ENCODE data around the gene CSNK1G2.

CSNK1G2 gene

DNA sequence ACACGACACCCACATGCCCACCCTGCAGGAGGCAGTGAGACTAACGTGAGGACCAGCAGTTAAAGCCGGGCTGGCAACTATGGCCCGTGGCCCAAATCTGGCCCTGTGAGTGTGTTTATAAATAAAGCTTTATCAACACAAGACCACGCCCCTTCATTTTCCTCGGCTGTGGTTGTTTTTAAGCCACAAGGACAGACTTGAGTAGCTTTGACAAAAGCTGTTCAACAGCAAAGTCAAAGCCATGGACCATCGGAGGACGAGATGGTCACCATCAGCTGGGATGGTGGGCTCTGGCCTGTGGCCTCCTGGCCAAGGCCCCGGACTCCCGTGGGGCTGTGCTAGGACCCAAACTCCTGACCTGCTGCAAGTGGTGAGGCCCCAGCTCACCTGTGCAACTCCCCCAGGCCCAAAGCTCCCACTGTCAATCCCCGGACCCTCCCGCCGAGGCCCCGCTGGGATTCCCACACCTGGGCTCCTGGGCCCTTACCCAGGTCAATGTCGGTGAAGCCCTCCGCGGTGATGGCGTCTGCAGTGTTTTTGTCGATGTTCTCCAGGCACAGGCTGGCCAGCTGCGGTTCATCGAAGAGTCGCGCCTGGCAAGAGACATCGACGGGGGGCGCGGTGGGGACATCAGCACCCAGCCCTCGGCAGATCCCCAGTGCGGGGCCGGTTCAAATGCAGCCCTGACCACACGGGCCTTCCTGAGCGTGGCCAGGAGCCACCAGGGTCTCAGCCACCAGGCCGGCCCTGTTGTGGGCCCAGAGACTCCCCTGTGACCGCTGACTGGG is 49.5 kb downstream of the CSNK1G2 start:
- no peak for DNase-seq

DNA sequence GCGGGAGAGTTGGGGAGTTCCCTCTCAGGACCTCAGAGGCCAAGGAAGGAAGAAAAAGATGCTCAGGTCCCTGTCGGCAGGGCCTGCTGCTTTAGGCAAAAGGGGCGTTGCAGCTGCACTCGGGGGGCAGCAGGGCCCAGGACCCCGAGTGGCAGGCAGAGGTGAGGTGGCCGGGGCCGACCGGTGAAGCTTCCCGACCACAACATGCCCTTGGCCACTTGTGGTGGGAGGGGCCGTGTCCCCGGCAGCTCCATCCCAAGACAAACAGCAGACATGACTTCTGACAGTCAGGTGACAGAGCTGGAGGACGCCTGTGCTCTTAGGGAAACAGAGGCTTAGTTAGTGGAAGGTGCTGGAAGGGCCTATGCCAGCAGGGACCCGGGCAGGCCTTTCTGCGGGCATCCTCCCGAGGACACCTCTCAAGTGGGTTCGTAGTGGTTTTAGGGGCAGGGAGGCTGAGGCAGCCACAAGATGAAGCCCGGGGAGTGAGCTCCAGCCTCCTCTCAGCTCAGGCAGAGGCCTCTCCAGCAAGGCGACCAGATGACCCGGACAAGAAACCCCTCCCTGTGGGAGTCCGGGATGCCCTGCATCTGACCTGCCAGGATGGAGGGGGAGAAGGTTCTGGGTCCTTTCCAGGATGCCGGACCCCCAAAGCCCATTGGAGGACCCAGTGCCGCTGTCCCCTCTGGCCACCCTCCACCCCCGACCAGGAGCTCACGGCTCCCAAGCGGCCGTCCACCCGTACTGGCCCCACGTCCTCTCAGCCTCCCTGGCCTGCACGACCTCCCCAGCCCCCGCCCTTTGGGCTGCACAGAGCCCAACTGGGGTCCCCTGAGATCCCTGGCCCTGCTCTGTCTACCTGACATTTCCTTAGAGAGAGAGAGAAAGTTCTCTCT is 50.3 kb downstream of the CSNK1G2 start:
- no peak for DNase-seq

DNA sequence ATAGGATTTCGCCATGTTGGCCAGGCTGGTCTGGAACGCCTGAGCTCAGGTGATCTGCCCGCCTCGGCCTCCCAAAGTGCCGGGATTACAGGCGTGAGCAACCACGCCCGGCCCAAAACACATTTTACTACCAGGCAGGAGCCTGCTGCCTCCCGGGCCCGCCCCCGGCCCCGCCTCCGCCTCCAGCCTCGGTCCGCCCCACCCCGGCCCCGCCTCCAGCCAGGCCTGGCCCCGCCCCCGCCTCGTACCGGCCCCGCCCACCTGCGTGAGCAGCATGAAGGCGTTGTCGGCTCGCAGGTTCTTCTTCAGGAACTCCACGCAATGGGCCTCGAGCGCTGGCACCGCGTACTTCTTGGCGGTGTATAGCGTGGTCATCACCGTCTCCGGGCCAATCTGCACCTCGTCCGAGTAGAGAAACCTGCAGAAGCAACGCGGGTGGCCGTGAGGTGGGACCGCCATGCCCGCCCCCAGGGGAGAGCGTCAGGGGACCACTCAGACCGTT is 51.8 kb downstream of the CSNK1G2 start:
- no peak for DNase-seq

DNA sequence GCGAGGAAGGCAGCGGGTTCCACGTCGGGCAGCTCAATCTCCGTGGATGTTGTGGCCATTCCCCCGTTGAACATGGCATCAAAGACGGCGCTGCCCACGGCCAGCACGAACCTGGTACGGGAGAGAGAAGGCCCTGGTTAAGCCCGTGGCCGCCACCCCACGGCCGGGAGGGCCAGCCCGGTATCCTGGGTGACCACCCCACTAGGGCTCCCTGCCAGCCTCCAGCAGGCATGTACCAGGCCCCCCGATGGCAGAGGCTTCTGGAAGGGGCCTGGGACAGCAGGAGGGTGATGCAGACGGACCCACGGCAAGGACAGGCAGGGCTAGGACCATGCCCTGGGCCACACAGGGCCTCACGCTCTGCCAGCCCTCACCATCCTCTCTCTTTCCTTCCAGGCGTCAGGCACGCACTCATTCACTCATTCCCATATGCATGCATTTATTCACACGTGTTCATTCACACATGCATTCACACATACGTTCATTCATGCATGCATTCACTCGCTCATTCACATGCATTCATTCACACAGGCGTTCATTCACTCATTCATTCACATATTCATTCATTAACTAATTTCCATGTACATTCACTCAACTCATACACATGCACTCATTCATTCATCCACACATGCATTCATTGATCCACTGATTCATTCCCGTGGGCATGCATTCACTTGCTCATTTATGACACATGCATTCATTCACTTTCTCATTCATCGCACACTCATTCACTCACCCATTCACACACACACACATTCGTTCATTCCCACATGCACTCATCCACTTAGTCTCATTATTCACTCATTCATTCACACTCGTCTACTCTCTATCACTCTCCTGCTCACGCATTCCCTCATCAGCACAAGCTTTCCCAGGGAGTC is 56.6 kb downstream of the CSNK1G2 start:
- no peak for DNase-seq

DNA sequence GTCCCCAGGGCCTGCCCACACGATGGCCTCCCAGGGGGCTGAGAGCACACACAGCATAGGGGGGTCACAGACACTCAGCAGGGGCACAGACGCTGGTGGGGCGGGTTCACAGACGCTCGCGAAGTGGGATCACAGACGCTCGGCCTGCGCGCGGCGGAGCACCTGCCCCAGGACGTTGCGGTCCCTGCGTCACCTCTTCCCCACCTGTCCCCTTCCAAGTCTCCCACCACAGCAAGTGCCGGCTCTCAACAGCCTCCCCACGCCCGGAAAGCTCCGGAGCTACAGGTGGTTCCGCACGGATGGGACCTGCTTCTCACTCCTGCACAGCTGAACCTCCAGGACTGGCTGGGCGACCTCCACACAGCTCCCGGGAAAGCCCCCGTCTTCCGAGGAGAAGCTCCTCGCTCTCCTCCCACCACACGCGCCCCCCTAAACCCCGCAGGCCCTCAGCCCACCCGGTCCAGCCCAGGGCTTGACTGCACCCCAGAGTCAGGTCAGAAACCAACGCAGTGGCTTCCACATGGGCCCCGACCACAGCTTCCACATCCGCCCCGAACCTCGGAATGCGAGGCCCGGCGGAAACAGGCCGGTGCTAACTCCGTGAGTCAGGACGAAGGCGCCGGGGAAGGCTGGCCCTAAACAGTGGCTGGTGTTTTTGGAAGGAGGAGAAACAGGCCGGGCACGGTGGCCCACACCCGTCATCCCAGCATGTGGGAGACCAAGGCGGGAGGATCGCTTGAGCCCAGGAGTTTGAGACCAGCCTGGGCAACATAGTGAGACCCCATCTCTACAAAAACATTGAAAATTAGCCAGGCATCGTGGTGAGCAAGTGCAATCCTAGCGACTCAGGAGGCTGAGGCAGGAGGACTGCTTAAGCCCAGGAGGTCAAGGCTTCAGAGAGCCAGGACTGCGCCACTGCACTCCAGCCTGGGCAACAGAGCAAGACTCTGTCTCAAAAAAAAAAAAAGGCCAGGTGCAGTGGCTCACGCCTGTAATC is 58.0 kb downstream of the CSNK1G2 start:
- no peak for DNase-seq

DNA sequence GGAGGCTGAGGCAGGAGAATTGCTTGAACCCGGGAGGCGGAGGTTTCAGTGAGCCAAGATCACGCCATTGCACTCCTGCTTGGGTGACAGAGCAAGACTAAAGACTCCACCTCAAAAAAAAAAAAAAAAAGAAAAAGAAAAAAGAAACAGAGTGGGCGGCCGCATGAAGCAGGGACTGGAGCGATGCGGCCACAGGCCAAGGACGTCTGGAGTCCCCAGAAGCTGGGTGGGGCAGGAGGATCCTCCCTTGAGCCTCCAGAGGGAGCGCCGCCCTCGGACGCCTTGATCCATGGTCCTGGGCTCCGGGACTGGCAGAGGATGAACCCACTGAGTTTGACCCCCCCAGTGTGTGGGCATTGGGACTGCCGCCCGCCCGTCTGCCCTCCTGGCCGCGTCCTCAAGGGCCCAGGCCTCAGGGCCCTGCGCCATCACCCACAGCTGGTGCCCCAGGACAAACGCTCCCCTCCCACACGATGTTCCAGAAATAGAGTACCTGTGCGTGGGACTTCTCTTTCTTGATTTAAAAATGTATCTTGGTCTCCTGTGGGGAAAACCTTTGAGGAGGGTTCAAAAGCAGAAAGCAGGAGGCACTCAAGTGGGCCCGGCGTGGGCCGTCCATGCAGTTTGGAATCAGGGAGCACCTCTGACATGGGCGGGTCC is 59.0 kb downstream of the CSNK1G2 start:
- no peak for DNase-seq

DNA sequence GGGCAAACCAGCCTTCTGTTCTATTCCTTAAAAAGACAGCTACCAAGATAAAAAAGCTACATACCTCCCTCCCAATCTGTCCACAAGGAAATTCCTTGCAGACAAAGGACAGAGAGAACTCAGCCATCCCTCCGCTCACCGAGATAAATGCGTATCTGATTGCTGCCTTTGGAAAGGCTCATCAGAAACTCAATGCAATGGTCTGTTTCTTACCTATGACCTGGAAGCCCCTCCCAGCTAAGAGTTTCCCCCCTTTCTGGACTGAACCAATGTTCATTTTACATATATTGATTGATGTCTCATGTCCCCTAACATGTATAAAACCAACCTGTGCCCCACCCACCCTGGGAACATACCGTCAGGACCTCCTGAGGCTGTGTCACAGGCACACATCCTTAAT is 62.9 kb downstream of the CSNK1G2 start:
- DNase-seq = no peak

DNA sequence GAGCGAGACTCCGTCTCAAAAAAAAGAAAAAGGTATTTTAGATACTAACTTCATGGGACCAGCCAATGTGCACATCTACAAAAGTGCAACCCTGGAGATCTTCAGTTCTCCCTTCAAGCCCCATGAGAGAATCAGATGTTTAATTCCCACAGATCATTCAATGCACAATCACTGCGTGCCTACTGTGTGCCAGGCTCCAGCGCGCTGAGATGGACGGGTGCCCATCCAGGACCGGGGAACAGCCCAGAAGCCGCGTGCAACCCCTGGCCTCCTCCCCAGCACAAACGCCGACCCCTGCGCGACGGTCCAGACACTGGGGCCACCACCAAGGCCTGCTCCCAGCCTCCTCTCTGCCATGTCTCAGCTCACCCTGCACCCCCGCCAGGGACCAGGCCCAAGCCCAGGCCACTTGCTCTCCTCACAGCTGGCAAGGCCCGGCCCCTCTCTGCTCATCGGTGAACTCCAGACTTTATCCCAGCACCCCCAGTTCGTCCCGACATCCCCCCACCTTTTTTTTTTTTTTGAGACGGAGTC is 69.2 kb downstream of the CSNK1G2 start:
- no peak for DNase-seq

DNA sequence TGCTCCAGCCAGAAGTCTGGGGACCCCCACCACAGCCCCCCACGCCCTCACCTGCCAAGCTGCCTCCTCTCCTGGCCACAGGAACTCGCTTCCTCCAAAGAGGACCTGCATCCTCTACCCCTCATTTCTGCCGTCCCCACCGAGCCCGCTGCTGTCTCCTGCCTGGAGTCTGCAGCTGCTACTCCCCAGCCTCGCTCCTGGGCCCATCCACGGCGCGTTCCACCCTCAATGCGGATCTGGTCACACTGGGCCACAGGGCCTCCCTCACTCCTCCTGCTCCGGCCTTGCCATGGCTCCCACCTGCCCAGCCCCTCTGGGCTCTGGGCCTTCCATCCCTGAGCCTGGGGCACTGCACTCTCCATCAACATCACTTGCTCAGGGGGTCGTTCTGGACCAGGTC is 70.2 kb downstream of the CSNK1G2 start:
- no peak for DNase-seq

DNA sequence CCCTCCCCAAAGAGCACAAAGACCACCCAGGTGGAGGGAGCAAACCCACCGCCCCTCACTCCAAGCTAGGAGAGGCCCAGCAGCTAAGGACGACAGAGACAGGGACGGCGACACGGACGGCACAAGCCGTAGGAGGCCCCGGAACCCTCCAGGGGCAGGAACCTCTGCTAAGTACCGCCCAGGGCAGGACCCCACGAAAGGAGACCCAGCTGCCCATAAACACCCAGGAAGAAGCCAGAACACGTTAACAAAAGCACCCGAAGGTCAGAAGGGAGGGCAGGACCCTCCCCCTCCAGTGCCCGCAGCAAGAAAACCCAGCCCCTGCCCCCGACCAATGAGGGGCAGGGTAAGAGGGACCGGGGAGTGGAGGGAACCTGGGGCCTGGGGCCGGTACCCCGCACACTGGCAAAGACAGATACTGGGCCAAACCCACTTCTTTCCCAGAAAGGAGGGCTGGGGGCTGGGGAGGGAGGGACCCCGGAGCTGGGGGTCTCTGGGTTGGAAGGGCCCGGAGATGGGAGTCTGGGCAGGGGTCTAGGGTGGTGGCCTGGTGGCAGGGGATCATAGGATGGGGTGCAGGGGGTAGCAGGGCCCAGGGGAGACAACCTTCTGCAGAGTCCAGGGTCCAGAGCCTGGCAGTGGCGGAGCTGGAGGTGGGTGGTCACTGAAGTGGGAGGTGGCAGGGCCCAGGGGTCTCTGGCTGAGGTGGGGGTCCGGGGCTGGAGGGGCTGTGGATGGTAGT is 72.1 kb downstream of the CSNK1G2 start:
- no peak for DNase-seq

DNA sequence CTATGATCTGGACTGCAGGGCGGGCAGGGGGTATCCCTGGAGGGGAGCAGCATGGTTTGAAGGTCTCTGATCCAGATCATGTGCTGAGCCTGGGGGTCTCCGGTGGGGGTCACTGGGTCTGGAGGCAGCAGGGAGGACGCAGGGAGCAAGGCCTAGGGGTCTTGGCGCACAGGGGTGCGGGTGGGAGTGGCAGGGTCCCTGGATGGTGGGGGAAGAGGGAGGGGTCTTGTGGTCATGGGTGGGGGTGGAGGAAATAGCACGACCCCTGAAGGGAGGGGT is 72.7 kb downstream of the CSNK1G2 start:
- DNase-seq = no peak

DNA sequence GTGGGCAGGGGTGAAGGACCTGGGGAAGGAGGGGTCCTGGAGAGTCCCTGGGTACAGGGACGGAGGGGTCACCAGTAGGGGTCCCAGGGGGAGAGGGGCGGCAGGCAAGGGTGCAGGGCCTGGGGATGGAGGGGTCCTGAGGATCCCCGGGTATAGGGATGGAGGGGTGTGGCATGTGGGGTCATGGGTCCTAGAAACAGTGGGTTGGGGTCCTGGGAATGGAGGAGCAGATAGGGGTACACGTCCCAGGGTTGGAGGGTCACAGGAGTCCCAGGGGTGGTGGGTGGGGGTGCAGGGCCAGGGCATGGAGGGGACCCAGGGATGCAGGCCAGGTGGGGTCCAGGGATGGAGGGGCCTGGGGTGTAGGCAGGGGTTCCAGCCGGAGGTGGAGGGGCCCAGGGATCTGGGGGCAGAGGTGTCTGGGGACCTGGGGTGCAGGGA is 73.2 kb downstream of the CSNK1G2 start:
- DNase-seq = no peak

DNA sequence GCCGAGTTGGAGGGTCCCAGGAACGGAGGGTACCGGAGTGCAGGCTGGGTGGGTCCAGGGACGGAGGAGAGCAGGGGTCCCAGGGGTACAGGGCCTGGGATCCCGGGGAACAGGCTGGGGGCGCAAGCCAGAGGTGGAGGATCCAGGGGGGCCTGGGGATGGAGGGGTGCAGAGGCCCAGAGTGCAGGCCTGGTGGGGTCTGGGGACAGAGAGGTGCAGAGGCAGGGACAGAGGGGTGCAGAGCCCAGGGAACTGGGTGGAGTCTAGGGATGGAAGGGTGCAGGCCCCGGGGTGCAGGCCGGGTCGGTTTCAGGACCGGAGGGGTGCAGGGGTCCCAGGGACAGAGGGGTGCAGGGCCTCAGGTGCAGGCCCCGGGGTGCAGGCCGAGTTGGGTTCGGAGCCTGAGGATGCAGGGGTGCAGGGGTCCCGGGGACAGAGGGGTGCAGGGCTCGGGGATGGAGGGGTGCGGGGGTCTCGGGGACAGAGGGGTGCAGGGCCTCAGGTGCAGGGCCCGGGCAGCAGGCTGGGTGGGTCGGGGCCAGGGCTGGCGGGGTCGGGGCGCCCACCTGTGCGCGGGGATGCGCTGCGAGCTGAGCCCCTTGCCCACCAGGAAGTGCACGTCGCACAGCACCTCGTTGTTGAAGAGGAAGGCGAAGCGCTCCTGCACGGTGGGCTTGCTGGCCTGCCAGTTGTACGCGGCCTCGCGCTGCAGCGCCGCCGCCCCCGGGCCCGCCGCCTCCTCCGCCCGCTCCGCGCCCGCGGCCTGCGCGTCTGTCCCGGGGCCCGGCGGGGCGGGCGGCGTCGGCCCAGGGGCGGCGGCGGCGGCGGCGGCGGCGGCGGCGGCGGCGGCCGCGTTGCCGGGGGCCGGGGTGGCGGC is 74.0 kb downstream of the CSNK1G2 start:
- peak; percentile 9 to 19 for DNase-seq

DNA sequence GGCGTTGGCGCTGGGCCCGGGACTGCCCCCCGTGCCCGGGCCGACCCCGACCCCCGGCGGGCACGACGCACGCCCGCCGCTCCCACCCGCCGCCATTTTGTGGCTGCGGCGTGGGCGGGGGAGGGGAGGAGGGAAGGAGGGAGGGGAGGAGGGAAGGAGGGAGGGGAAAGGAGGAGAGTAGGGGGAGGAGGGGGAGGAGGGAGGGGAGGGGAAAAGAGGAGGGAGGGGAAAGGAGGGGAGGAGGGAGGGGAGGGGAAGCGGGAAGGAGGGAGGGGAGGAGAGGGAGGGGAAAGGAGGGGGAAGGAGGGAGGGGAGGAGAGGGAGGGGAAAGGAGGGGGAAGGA is 74.6 kb downstream of the CSNK1G2 start, which contains the start of gene BTBD2:
Gene BTBD2, minus strand, starts transcription at position 107 of the 343 bp plus-strand sequence. Its CDS starts 11 bp downstream, at position 96.
- DNase-seq = peak; percentile 40 to 41

DNA sequence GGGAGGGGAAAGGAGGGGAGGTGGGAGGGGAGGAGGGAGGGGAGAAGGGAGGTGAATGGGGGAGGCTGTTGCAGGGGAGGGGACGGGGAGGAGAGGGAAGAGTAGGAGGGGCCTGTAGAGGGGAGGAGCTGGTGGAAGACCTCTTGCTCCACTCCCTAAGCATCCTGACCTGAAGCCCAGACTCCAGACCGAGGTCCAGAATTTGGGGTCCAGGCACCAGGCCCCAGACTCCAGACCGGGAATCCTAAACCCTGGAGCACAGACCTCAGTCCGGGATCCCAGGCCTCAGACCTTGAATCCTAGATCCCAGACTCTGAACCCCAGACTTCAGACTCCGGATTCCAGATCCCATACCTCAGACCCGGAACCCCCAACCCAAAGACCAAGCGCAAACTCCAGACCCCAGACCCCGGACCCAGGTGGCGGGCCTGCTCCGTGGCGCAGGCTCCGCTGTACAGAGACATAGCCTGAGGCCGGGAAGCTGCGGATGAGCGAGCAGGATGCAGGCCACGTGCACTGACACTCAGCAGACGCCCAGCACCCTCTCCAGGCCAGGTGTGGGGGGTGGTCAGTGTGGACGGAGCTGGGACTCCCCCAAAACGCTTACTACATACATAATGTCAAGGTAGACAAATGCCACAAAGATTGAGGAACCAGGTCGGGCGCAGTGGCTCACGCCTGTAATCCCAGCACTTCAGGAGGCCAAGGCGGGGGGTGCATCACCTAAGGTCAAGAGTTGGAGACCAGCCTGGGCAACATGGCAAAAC is 75.3 kb downstream of the CSNK1G2 start:
- DNase-seq = peak; percentile 58 to 59

DNA sequence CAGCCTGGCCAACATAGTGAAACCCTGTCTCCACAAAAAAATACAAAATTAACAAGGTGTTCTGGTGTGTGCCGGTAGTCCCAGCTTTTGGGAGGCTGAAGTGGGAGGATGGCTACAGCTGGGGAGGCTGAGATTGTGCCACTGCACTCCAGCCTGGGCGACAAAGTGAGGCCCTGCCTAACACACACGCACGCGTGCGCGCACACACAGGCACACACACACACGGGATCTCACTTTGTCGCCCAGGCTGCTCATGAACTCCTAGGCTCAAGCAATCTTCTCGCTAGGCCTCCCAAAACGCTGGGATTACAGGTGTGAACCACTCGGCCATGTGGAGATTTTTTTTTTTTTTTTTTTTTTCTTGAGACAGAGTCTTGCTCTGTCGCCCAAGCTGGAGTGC is 77.8 kb downstream of the CSNK1G2 start:
- no peak for DNase-seq

DNA sequence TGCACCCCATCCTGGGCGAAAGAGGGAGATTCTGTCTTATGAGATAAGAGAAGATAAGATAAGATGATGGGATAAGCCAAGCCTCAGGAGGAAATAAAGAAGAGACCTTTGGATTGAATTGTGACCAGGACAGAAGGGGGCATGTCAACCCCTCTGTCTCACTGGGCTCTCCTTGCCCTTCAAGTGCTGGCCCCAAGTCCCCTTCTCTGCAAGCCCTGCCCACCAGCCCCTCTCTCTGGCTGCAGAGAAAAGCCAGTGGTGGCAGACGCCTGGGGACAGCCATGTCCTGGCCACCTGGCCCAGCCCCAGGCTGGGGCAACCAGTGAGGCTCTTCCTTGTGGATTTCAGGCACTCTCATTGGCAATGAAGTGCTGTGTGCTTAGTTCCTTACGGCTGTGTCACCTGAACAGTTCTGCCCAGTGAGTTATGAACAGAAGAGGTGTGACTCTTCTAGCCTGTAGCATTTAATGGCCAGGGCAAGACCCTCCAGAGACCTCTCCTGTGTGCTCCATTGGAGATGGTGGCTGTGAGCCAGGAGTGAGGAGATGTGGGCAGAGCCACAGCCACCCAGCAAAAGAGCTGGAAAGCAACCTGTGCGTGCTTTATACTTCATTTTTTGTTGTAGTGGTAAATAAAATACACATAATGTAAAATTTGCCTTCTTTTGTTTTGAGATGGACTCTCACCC is 80.6 kb downstream of the CSNK1G2 start:
- no peak for DNase-seq

DNA sequence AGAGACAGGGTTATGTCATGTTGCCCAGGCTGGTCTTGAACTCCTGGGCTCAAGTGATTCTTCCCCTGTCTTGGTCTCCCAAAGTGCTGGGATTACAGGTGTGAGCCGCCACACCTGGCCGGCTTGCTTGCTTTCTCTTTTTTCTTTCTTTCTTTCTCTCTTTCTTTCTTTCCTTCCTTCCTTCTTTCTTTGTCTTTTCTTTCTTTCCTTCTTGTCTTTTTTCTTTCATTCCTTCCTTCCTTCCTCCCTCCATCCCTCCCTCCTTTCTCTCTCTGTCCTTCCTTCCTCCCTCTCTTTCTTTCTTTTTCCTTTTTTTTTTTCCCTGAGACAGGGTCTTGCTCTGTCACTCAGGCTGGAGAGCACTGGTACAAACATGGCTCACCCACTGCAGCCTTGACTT is 81.3 kb downstream of the CSNK1G2 start:
- DNase-seq = no peak

Data from SHP77 (cell line).